HEK293 (cell line): ENCODE measurements around the gene NOC2L.

ENCODE experiments used
- BCL11B ChIP-seq: fragments of 450-650 bp; formaldehyde crosslinking; IDR thresholded peaks from 2 replicates; pipeline ENCODE4 v1.5.1; 2016; ENCODE audit warnings: low read depth, missing biosample characterization, missing genetic modification characterization
- GLIS1 ChIP-seq: fragments of 450-650 bp; formaldehyde crosslinking; IDR thresholded peaks from 2 replicates; pipeline ENCODE4 v1.5.1; 2016; ENCODE audit warnings: missing biosample characterization, missing genetic modification characterization
- KLF1 ChIP-seq: fragments of 450-650 bp; formaldehyde crosslinking; IDR thresholded peaks from 2 replicates; pipeline ENCODE4 v1.5.1; 2016; ENCODE audit warnings: missing biosample characterization, missing genetic modification characterization
- MZF1 ChIP-seq: fragments of 450-650 bp; formaldehyde crosslinking; IDR thresholded peaks from 2 replicates; pipeline ENCODE4 v1.5.1; 2017; ENCODE audit warnings: missing biosample characterization, missing genetic modification characterization, borderline replicate concordance
- OVOL3 ChIP-seq: fragments of 450-650 bp; formaldehyde crosslinking; IDR thresholded peaks from 2 replicates; pipeline ENCODE4 v1.5.1; 2016; ENCODE audit warnings: missing biosample characterization, missing genetic modification characterization
- SETDB1 ChIP-seq: IDR thresholded peaks from one replicate; pipeline ENCODE4 v1.6.1; 2017; ENCODE audit warnings: mild to moderate bottlenecking, low read length, moderate library complexity, mixed read lengths; ENCODE audit not compliant: insufficient read length
- TCF7L2 ChIP-seq: IDR thresholded peaks from 2 replicates; pipeline ENCODE4 v1.6.1; 2011; ENCODE audit warnings: low read depth, mild to moderate bottlenecking, inconsistent platforms, low read length, moderate library complexity, borderline replicate concordance
- WT1 ChIP-seq: fragments of 450-650 bp; formaldehyde crosslinking; IDR thresholded peaks from 2 replicates; pipeline ENCODE4 v1.5.1; 2016; ENCODE audit warnings: missing biosample characterization, missing genetic modification characterization
- ZBTB20 ChIP-seq: fragments of 450-650 bp; formaldehyde crosslinking; IDR thresholded peaks from 2 replicates; pipeline ENCODE4 v1.5.1; 2016; ENCODE audit warnings: missing biosample characterization, missing genetic modification characterization
- ZBTB21 ChIP-seq: fragments of 450-650 bp; formaldehyde crosslinking; IDR thresholded peaks from 2 replicates; pipeline ENCODE4 v1.5.1; 2017; ENCODE audit warnings: missing biosample characterization, missing genetic modification characterization
- ZFP37 ChIP-seq: fragments of 450-650 bp; formaldehyde crosslinking; IDR thresholded peaks from 2 replicates; pipeline ENCODE4 v1.5.1; 2016; ENCODE audit warnings: missing biosample characterization, missing genetic modification characterization
- ZNF239 ChIP-seq: fragments of 450-650 bp; formaldehyde crosslinking; IDR thresholded peaks from 2 replicates; pipeline ENCODE4 v1.5.1; 2016; ENCODE audit warnings: missing biosample characterization, missing genetic modification characterization
- ZNF24 ChIP-seq: fragments of 450-650 bp; formaldehyde crosslinking; IDR thresholded peaks from 2 replicates; pipeline ENCODE4 v1.5.1; 2016; ENCODE audit warnings: missing biosample characterization, missing genetic modification characterization
- ZNF248 ChIP-seq: fragments of 450-650 bp; formaldehyde crosslinking; IDR thresholded peaks from 2 replicates; pipeline ENCODE4 v1.5.1; 2017; ENCODE audit warnings: missing biosample characterization, missing genetic modification characterization
- ZNF302 ChIP-seq: fragments of 450-650 bp; formaldehyde crosslinking; IDR thresholded peaks from 2 replicates; pipeline ENCODE4 v1.5.1; 2016; ENCODE audit warnings: missing biosample characterization, missing genetic modification characterization, low read depth
- ZNF311 ChIP-seq: fragments of 450-650 bp; formaldehyde crosslinking; IDR thresholded peaks from 2 replicates; pipeline ENCODE4 v1.5.1; 2017; ENCODE audit warnings: missing biosample characterization, missing genetic modification characterization, borderline replicate concordance
- ZNF341 ChIP-seq: fragments of 450-650 bp; formaldehyde crosslinking; IDR thresholded peaks from 2 replicates; pipeline ENCODE4; 2016; ENCODE audit warnings: low read depth, missing biosample characterization, missing genetic modification characterization
- ZNF354C ChIP-seq: fragments of 450-650 bp; formaldehyde crosslinking; IDR thresholded peaks from 2 replicates; pipeline ENCODE4 v1.5.1; 2016; ENCODE audit warnings: missing biosample characterization, missing genetic modification characterization, low read depth, borderline replicate concordance
- ZNF391 ChIP-seq: fragments of 450-650 bp; formaldehyde crosslinking; IDR thresholded peaks from 2 replicates; pipeline ENCODE4 v1.5.1; 2016; ENCODE audit warnings: low read depth, missing biosample characterization, missing genetic modification characterization, borderline replicate concordance
- ZNF449 ChIP-seq: fragments of 450-650 bp; formaldehyde crosslinking; IDR thresholded peaks from 2 replicates; pipeline ENCODE4 v1.5.1; 2017; ENCODE audit warnings: missing biosample characterization, mild to moderate bottlenecking, missing genetic modification characterization, moderate library complexity
- ZNF521 ChIP-seq: fragments of 450-650 bp; formaldehyde crosslinking; IDR thresholded peaks from 2 replicates; pipeline ENCODE4 v1.5.1; 2017; ENCODE audit warnings: missing biosample characterization, mild to moderate bottlenecking, missing genetic modification characterization
- ZNF610 ChIP-seq: fragments of 450-650 bp; formaldehyde crosslinking; IDR thresholded peaks from 2 replicates; pipeline ENCODE4 v1.5.1; 2016; ENCODE audit warnings: missing biosample characterization, missing genetic modification characterization, borderline replicate concordance
- ZNF654 ChIP-seq: fragments of 450-650 bp; formaldehyde crosslinking; IDR thresholded peaks from 2 replicates; pipeline ENCODE4 v1.5.1; 2016; ENCODE audit warnings: low read depth, missing biosample characterization, missing genetic modification characterization
- ZNF701 ChIP-seq: fragments of 450-650 bp; formaldehyde crosslinking; IDR thresholded peaks from 2 replicates; pipeline ENCODE4 v1.5.1; 2016; ENCODE audit warnings: missing biosample characterization, missing genetic modification characterization
- ZSCAN5A ChIP-seq: fragments of 450-650 bp; formaldehyde crosslinking; IDR thresholded peaks from 2 replicates; pipeline ENCODE4 v1.5.1; 2016; ENCODE audit warnings: missing biosample characterization, missing genetic modification characterization
- TF ChIP-seq, protein P1 (sequence below): fragments of 450-650 bp; IDR thresholded peaks from 2 replicates; pipeline ENCODE4 v1.5.1; 2018; ENCODE audit warnings: missing biosample characterization, mild to moderate bottlenecking, missing genetic modification characterization
- TF ChIP-seq, protein P2 (sequence below): fragments of 450-650 bp; formaldehyde crosslinking; IDR thresholded peaks from 2 replicates; pipeline ENCODE4 v1.5.1; 2016; ENCODE audit warnings: missing biosample characterization, missing genetic modification characterization
- TF ChIP-seq, protein P3 (sequence below): fragments of 450-650 bp; formaldehyde crosslinking; IDR thresholded peaks from 2 replicates; pipeline ENCODE4 v1.5.1; 2016; ENCODE audit warnings: missing biosample characterization, missing genetic modification characterization

The NOC2L gene

GRCh38 chr1:1000357-1001056, 41.5 kb upstream of the NOC2L start (continued):
- TF ChIP-seq, protein P1, sequence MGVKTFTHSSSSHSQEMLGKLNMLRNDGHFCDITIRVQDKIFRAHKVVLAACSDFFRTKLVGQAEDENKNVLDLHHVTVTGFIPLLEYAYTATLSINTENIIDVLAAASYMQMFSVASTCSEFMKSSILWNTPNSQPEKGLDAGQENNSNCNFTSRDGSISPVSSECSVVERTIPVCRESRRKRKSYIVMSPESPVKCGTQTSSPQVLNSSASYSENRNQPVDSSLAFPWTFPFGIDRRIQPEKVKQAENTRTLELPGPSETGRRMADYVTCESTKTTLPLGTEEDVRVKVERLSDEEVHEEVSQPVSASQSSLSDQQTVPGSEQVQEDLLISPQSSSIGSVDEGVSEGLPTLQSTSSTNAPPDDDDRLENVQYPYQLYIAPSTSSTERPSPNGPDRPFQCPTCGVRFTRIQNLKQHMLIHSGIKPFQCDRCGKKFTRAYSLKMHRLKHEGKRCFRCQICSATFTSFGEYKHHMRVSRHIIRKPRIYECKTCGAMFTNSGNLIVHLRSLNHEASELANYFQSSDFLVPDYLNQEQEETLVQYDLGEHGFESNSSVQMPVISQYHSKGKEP (tag by site-specific recombination), result peak; percentile 64; the same call in 1 of the 2 replicates
- TF ChIP-seq SETDB1 (peak; percentile 16), KLF1 (peak; percentile 86), ZNF449 (tag by site-specific recombination) (peak; percentile 64), BCL11B (tag by site-specific recombination) (peak; percentile 95), OVOL3 (tag by site-specific recombination) (peak; percentile 53; the same call in 1 of the 2 replicates), ZBTB20 (peak; percentile 82), ZNF311 (no peak), ZNF610 (peak; percentile 86), ZSCAN5A (tag by site-specific recombination) (peak; percentile 98), WT1 (tag by site-specific recombination) (peak; percentile 87), ZNF341 (peak; percentile 77), GLIS1 (tag by site-specific recombination) (peak; percentile 87), MZF1 (tag by site-specific recombination) (no peak), ZNF239 (tag by site-specific recombination) (0 out of 2 replicates have a peak, but pooled peaks have one; percentile 69), ZBTB21 (peak; percentile 100), ZNF248 (tag by site-specific recombination) (no peak), ZNF354C (0 out of 2 replicates have a peak, but pooled peaks have one; percentile 7), ZNF391 (tag by site-specific recombination) (peak; percentile 98; the same call in 1 of the 2 replicates), ZNF654 (tag by site-specific recombination) (no peak), TCF7L2 (no peak), ZNF701 (tag by site-specific recombination) (no peak), ZNF521 (tag by site-specific recombination) (no peak), ZNF302 (tag by site-specific recombination) (no peak), ZFP37 (0 out of 2 replicates have a peak, but pooled peaks have one; percentile 45), ZNF24 (tag by site-specific recombination) (peak; percentile 77)
- TF ChIP-seq, protein P2, sequence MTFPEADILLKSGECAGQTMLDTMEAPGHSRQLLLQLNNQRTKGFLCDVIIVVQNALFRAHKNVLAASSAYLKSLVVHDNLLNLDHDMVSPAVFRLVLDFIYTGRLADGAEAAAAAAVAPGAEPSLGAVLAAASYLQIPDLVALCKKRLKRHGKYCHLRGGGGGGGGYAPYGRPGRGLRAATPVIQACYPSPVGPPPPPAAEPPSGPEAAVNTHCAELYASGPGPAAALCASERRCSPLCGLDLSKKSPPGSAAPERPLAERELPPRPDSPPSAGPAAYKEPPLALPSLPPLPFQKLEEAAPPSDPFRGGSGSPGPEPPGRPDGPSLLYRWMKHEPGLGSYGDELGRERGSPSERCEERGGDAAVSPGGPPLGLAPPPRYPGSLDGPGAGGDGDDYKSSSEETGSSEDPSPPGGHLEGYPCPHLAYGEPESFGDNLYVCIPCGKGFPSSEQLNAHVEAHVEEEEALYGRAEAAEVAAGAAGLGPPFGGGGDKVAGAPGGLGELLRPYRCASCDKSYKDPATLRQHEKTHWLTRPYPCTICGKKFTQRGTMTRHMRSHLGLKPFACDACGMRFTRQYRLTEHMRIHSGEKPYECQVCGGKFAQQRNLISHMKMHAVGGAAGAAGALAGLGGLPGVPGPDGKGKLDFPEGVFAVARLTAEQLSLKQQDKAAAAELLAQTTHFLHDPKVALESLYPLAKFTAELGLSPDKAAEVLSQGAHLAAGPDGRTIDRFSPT (tag by site-specific recombination), result peak; percentile 94
- TF ChIP-seq, protein P3, sequence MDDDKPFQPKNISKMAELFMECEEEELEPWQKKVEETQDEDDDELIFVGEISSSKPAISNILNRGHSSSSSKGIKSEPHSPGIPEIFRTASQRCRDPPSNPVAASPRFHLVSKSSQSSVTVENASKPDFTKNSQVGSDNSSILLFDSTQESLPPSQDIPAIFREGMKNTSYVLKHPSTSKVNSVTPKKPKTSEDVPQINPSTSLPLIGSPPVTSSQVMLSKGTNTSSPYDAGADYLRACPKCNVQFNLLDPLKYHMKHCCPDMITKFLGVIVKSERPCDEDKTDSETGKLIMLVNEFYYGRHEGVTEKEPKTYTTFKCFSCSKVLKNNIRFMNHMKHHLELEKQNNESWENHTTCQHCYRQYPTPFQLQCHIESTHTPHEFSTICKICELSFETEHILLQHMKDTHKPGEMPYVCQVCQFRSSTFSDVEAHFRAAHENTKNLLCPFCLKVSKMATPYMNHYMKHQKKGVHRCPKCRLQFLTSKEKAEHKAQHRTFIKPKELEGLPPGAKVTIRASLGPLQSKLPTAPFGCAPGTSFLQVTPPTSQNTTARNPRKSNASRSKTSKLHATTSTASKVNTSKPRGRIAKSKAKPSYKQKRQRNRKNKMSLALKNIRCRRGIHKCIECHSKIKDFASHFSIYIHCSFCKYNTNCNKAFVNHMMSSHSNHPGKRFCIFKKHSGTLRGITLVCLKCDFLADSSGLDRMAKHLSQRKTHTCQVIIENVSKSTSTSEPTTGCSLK (tag by site-specific recombination), result no peak
